Subcutaneous abdominal adipose tissue (tissue), 5 donors: ENCODE results near the gene ATP2B1.

ENCODE experiments used
- H3K27ac ChIP-seq: one replicate; pipeline ENCODE4 v1.7.0; 2013; ENCODE audit warnings: low read depth, mild to moderate bottlenecking, inconsistent platforms, low read length, moderate library complexity
- H3K27me3 ChIP-seq, 5 donors: one replicate each; pipeline ENCODE4 v1.7.0; 2013; ENCODE audit warnings: low read length in 5 of 5, inconsistent platforms in 1 of 5; ENCODE audit not compliant: control insufficient read depth in 5 of 5, insufficient read depth in 4 of 5
- H3K36me3 ChIP-seq, 5 donors: one replicate each; pipeline ENCODE4 v1.7.0; 2013; ENCODE audit warnings: low read length in 5 of 5; ENCODE audit not compliant: control insufficient read depth in 5 of 5, insufficient read depth in 5 of 5
- H3K4me1 ChIP-seq, 5 donors: one replicate each; pipeline ENCODE4 v1.7.0; 2013; ENCODE audit warnings: low read length in 5 of 5, mild to moderate bottlenecking in 3 of 5, moderate library complexity in 1 of 5; ENCODE audit not compliant: control insufficient read depth in 5 of 5, insufficient read depth in 5 of 5
- H3K4me3 ChIP-seq, 5 donors: one replicate each; pipeline ENCODE4 v1.7.0; 2013; ENCODE audit warnings: low read length in 5 of 5, low read depth in 1 of 5
- H3K9ac ChIP-seq, 5 donors: one replicate each; pipeline ENCODE4 v1.7.0; 2013; ENCODE audit warnings: low read length in 5 of 5, mild to moderate bottlenecking in 4 of 5, moderate library complexity in 3 of 5
- H3K9me3 ChIP-seq, 5 donors: one replicate each; pipeline ENCODE4 v1.7.0; 2013; ENCODE audit warnings: low read length in 5 of 5; ENCODE audit not compliant: control insufficient read depth in 5 of 5
- donor health status: healthy.
- donor health status: healthy.
- donor health status: healthy.
- donor health status: healthy.
- donor health status: healthy.

The ATP2B1 gene

GRCh38 chr12:89664441-89664840 lies 44.2 kb downstream of the ATP2B1 start:
- peaks cover 0 to 20% (median 14%) of the 10 kb centered on the region in 5 donors for H3K4me1 ChIP-seq
- no peaks in the 10 kb centered on the region for H3K36me3 ChIP-seq
- H3K27me3 ChIP-seq: no peaks in the 10 kb centered on the region
- H3K27ac ChIP-seq: no peak overlapping the region
- no peak overlapping the region for H3K9ac ChIP-seq
- no peak overlapping the region for H3K4me3 ChIP-seq
- no peaks in the 10 kb centered on the region for H3K9me3 ChIP-seq

GRCh38 chr12:89663577-89664357 lies 44.9 kb downstream of the ATP2B1 start:
- no peak overlapping the region for H3K27ac ChIP-seq
- no peaks in the 10 kb centered on the region for H3K27me3 ChIP-seq
- no peaks in the 10 kb centered on the region for H3K9me3 ChIP-seq
- H3K36me3 ChIP-seq: no peaks in the 10 kb centered on the region
- H3K9ac ChIP-seq: no peak overlapping the region
- H3K4me3 ChIP-seq: no peak overlapping the region
- H3K4me1 ChIP-seq: peaks cover 0 to 20% (median 14%) of the 10 kb centered on the region in 5 donors

GRCh38 chr12:89662623-89663022 lies 46.0 kb downstream of the ATP2B1 start:
- no peak overlapping the region for H3K4me3 ChIP-seq

GRCh38 chr12:89661706-89662330 lies 46.8 kb downstream of the ATP2B1 start:
- H3K9me3 ChIP-seq: no peaks in the 10 kb centered on the region
- peaks cover 0 to 20% (median 14%) of the 10 kb centered on the region in 5 donors for H3K4me1 ChIP-seq
- H3K27me3 ChIP-seq: no peaks in the 10 kb centered on the region
- no peak overlapping the region for H3K4me3 ChIP-seq
- no peak overlapping the region for H3K9ac ChIP-seq
- no peak overlapping the region for H3K27ac ChIP-seq
- H3K36me3 ChIP-seq: no peaks in the 10 kb centered on the region

More at GRCh38 chr12:89662623-89663022, 46.0 kb downstream of the ATP2B1 start:
- Histone ChIP-seq H3K36me3 (no peaks in the 10 kb centered on the region), H3K9ac (no peak overlapping the region), H3K27me3 (no peaks in the 10 kb centered on the region), H3K4me1 (peaks cover 0 to 20% (median 14%) of the 10 kb centered on the region in 5 donors), H3K27ac (no peak overlapping the region), H3K9me3 (no peaks in the 10 kb centered on the region)

GRCh38 chr12:89657739-89658138 lies 50.9 kb downstream of the ATP2B1 start:
- no peaks in the 10 kb centered on the region for H3K9me3 ChIP-seq
- no peak overlapping the region for H3K9ac ChIP-seq
- H3K36me3 ChIP-seq: peaks cover 0 to 2% (median 0%) of the 10 kb centered on the region in 5 donors
- H3K4me1 ChIP-seq: peaks cover 0 to 10% (median 2%) of the 10 kb centered on the region in 5 donors
- no peaks in the 10 kb centered on the region for H3K27me3 ChIP-seq
- H3K27ac ChIP-seq: no peak overlapping the region
- no peak overlapping the region for H3K4me3 ChIP-seq

GRCh38 chr12:89657066-89657465 lies 51.6 kb downstream of the ATP2B1 start:
- H3K4me1 ChIP-seq: peaks cover 0 to 8% (median 0%) of the 10 kb centered on the region in 5 donors
- no peak overlapping the region for H3K4me3 ChIP-seq
- peaks cover 0 to 2% (median 0%) of the 10 kb centered on the region in 5 donors for H3K36me3 ChIP-seq
- no peaks in the 10 kb centered on the region for H3K27me3 ChIP-seq
- no peak overlapping the region for H3K27ac ChIP-seq
- H3K9me3 ChIP-seq: no peaks in the 10 kb centered on the region
- no peak overlapping the region for H3K9ac ChIP-seq

GRCh38 chr12:89655841-89656240 lies 52.8 kb downstream of the ATP2B1 start:
- H3K27me3 ChIP-seq: no peaks in the 10 kb centered on the region
- peaks cover 0 to 2% (median 0%) of the 10 kb centered on the region in 5 donors for H3K36me3 ChIP-seq
- H3K9ac ChIP-seq: no peak overlapping the region
- peaks cover 0 to 3% (median 0%) of the 10 kb centered on the region in 5 donors for H3K4me1 ChIP-seq
- no peak overlapping the region for H3K27ac ChIP-seq
- no peak overlapping the region for H3K4me3 ChIP-seq
- no peaks in the 10 kb centered on the region for H3K9me3 ChIP-seq

- no peak overlapping the region for H3K4me3 ChIP-seq
- H3K27ac ChIP-seq: no peak overlapping the region
- no peak overlapping the region for H3K9ac ChIP-seq
- H3K36me3 ChIP-seq: peaks cover 0 to 6% (median 0%) of the 10 kb centered on the region in 5 donors
- H3K27me3 ChIP-seq: no peaks in the 10 kb centered on the region
- H3K9me3 ChIP-seq: peaks cover 0 to 4% (median 0%) of the 10 kb centered on the region in 5 donors
- peaks cover 0 to 10% (median 3%) of the 10 kb centered on the region in 5 donors for H3K4me1 ChIP-seq
Measured at GRCh38 chr12:89651192-89651591, 57.4 kb downstream of the ATP2B1 start.

- H3K27ac ChIP-seq: no peak overlapping the region
- H3K9me3 ChIP-seq: peaks cover 0 to 4% (median 0%) of the 10 kb centered on the region in 5 donors
- peaks cover 0 to 6% (median 0%) of the 10 kb centered on the region in 5 donors for H3K36me3 ChIP-seq
- no peak overlapping the region for H3K9ac ChIP-seq
- H3K27me3 ChIP-seq: no peaks in the 10 kb centered on the region
- H3K4me3 ChIP-seq: no peak overlapping the region
- H3K4me1 ChIP-seq: peaks cover 0 to 10% (median 3%) of the 10 kb centered on the region in 5 donors
Measured at GRCh38 chr12:89650239-89650638, 58.4 kb downstream of the ATP2B1 start.

GRCh38 chr12:89649820-89650219 lies 58.8 kb downstream of the ATP2B1 start:
- H3K27ac ChIP-seq: no peak overlapping the region
- no peak overlapping the region for H3K4me3 ChIP-seq
- peaks cover 0 to 6% (median 0%) of the 10 kb centered on the region in 5 donors for H3K36me3 ChIP-seq
- no peaks in the 10 kb centered on the region for H3K27me3 ChIP-seq
- H3K4me1 ChIP-seq: peaks cover 0 to 10% (median 3%) of the 10 kb centered on the region in 5 donors
- no peak overlapping the region for H3K9ac ChIP-seq
- H3K9me3 ChIP-seq: peaks cover 0 to 4% (median 0%) of the 10 kb centered on the region in 5 donors
